H1 (cell line): Measurements from ENCODE around the gene PLCB3. TPM values are rescaled to one million over a fixed set of nuclear protein-coding genes. Genes with fewer than 3 reads are reported as not detected.

ENCODE experiments used
- CTCF ChIA-PET: fragments of 300-600 bp; sonication (Branson Sonifier 250); formaldehyde crosslinking; loops from one replicate; lab custom pipeline; 2021; ENCODE audit not compliant: partially characterized antibody; lab: Charles Lee
- POLR2A ChIA-PET: fragments of 300-600 bp; sonication (Branson Sonifier 250); formaldehyde crosslinking; loops from one replicate; lab custom pipeline; 2021; ENCODE audit warnings: inconsistent platforms; ENCODE audit not compliant: partially characterized antibody; lab: Charles Lee
- DNase-seq, 2 experiments: peaks; one replicate each; pipeline versions ENCODE4 v3.0.0 to v3.0.0-alpha.2; 2010 to 2022; ENCODE audit warnings: low spot score in 2 of 2, low read depth in 1 of 2, mixed read lengths in 1 of 2
- FAIRE-seq: peaks from 2 replicates; lab custom pipeline; 2011; peaks lifted over from hg19 to GRCh38; lab: Jason Lieb, UNC
- H2AFZ ChIP-seq: 2 replicates; pipeline ENCODE4 v1.8.1; 2012; ENCODE audit warnings: low read length, inconsistent platforms
- H2AK5ac ChIP-seq: 2 replicates; pipeline ENCODE4 v1.6.1; 2013; ENCODE audit warnings: low read depth, low read length
- H2BK120ac ChIP-seq: replicated peaks from 2 replicates; pipeline ENCODE3; 2013; ENCODE audit warnings: low read depth, low read length, inconsistent platforms
- H2BK12ac ChIP-seq: 2 replicates; pipeline ENCODE4 v1.6.1; 2013; ENCODE audit warnings: low read depth, low read length
- H2BK15ac ChIP-seq: 2 replicates; pipeline ENCODE4 v1.6.1; 2013; ENCODE audit warnings: low read length
- H2BK20ac ChIP-seq: 2 replicates; pipeline ENCODE4 v1.6.1; 2013; ENCODE audit warnings: low read length
- H2BK5ac ChIP-seq: 2 replicates; pipeline ENCODE4 v1.6.1; 2013; ENCODE audit warnings: low read depth, low read length
- H3K14ac ChIP-seq: 2 replicates; pipeline ENCODE4 v1.6.1; 2013; ENCODE audit warnings: inconsistent platforms; ENCODE audit not compliant: insufficient read length
- H3K18ac ChIP-seq: 2 replicates; pipeline ENCODE4 v1.6.1; 2013; ENCODE audit warnings: low read length; ENCODE audit errors: extremely low read depth
- H3K23ac ChIP-seq: 2 replicates; pipeline ENCODE4 v1.6.1; 2013; ENCODE audit warnings: inconsistent platforms; ENCODE audit not compliant: insufficient read length
- H3K23me2 ChIP-seq: 2 replicates; pipeline ENCODE4 v1.6.1; 2013; ENCODE audit warnings: low read depth, low read length
- H3K27ac ChIP-seq: 2 replicates; pipeline ENCODE4 v1.6.1; 2011; ENCODE audit warnings: low read depth, low read length, inconsistent platforms
- H3K27me3 ChIP-seq, 4 experiments: replicated peaks in 1 of 4; 1 replicate in 1 of 4; 2 replicates in 3 of 4; pipeline versions ENCODE4 v1.6.1 to v1.8.1; 2011 to 2013; ENCODE audit warnings: low read length in 3 of 4, mild to moderate bottlenecking in 3 of 4, inconsistent platforms in 2 of 4, mixed read lengths in 2 of 4, moderate library complexity in 1 of 4; ENCODE audit not compliant: control insufficient read depth in 3 of 4, insufficient read depth in 3 of 4; ENCODE audit errors: extremely low read depth in 1 of 4
- H3K36me3 ChIP-seq, 4 experiments: 2 replicates each; pipeline versions ENCODE4 v1.6.1 to v1.8.1; 2011 to 2013; ENCODE audit warnings: mild to moderate bottlenecking in 4 of 4, low read length in 3 of 4, moderate library complexity in 2 of 4, control low read depth in 1 of 4, inconsistent platforms in 1 of 4; ENCODE audit not compliant: insufficient read depth in 4 of 4, control insufficient read depth in 2 of 4
- H3K4ac ChIP-seq: replicated peaks from 2 replicates; pipeline ENCODE3; 2013; ENCODE audit warnings: low read length, low read depth, mixed read lengths, inconsistent platforms; ENCODE audit not compliant: insufficient read length
- H3K4me1 ChIP-seq, 4 experiments: replicated peaks in 1 of 4; 1 replicate in 1 of 4; 2 replicates in 3 of 4; pipeline versions ENCODE4 v1.6.1 to v1.8.1; 2011 to 2013; ENCODE audit warnings: low read length in 3 of 4, inconsistent platforms in 2 of 4, mixed read lengths in 1 of 4; ENCODE audit not compliant: insufficient read depth in 4 of 4, control insufficient read depth in 3 of 4
- H3K4me2 ChIP-seq, 2 experiments: 2 replicates each; pipeline versions ENCODE4 v1.6.1 to v1.8.1; 2011 to 2013; ENCODE audit warnings: low read depth in 2 of 2, low read length in 2 of 2, control low read depth in 1 of 2, inconsistent platforms in 1 of 2, mild to moderate bottlenecking in 1 of 2; ENCODE audit not compliant: insufficient read depth in 1 of 2
- H3K4me3 ChIP-seq, 4 experiments: fragments of 200-600, 300-600 bp in 1 of 4; sonication (generic), shearing (Covaris generic), sonication (Bioruptor Twin) in 1 of 4; 2 replicates each; pipeline versions ENCODE4 v1.5.1 to v1.8.1; 2011 to 2016; ENCODE audit warnings: low read length in 4 of 4, low read depth in 3 of 4, control low read depth in 2 of 4, inconsistent platforms in 2 of 4, mild to moderate bottlenecking in 2 of 4, mixed read lengths in 1 of 4, moderate library complexity in 1 of 4; ENCODE audit not compliant: insufficient read depth in 2 of 4; ENCODE audit errors: extremely low read depth in 1 of 4
- H3K56ac ChIP-seq: replicated peaks from 2 replicates; pipeline ENCODE3; 2013; ENCODE audit warnings: low read depth, mild to moderate bottlenecking, mixed read lengths, low read length, inconsistent platforms; ENCODE audit not compliant: insufficient read length
- H3K79me1 ChIP-seq: 2 replicates; pipeline ENCODE4 v1.6.1; 2013; ENCODE audit warnings: low read depth, low read length, control low read depth
- H3K79me2 ChIP-seq, 2 experiments: 2 replicates each; pipeline versions ENCODE4 v1.6.1 to v1.8.1; 2012 to 2013; ENCODE audit warnings: low read length in 2 of 2, mild to moderate bottlenecking in 2 of 2, inconsistent platforms in 1 of 2; ENCODE audit not compliant: insufficient read depth in 2 of 2, control insufficient read depth in 1 of 2
- H3K9ac ChIP-seq, 4 experiments: replicated peaks in 1 of 4; 1 replicate in 1 of 4; 2 replicates in 3 of 4; pipeline versions ENCODE4 v1.6.1 to v1.8.1; 2011 to 2013; ENCODE audit warnings: low read depth in 3 of 4, low read length in 3 of 4, control low read depth in 2 of 4, mild to moderate bottlenecking in 2 of 4, moderate library complexity in 2 of 4, inconsistent platforms in 1 of 4; ENCODE audit errors: extremely low read depth in 1 of 4
- H3K9me3 ChIP-seq, 2 experiments: 2 replicates each; pipeline versions ENCODE4 v1.6.1 to v1.8.1; 2012 to 2013; ENCODE audit warnings: mild to moderate bottlenecking in 2 of 2, moderate library complexity in 2 of 2, control low read depth in 1 of 2, inconsistent platforms in 1 of 2, low read depth in 1 of 2, low read length in 1 of 2, mixed read lengths in 1 of 2; ENCODE audit not compliant: insufficient read depth in 2 of 2
- H4K20me1 ChIP-seq, 2 experiments: replicated peaks in 1 of 2; 2 replicates each; pipeline versions ENCODE3 to v1.8.1; 2011 to 2013; ENCODE audit warnings: inconsistent platforms in 2 of 2, low read length in 2 of 2, mild to moderate bottlenecking in 1 of 2; ENCODE audit not compliant: insufficient read depth in 2 of 2, control insufficient read depth in 1 of 2
- H4K5ac ChIP-seq: 2 replicates; pipeline ENCODE4 v1.6.1; 2013; ENCODE audit warnings: low read length, low read depth, mixed read lengths, inconsistent platforms; ENCODE audit not compliant: insufficient read length
- H4K8ac ChIP-seq: 2 replicates; pipeline ENCODE4 v1.8.0; 2013; ENCODE audit warnings: mild to moderate bottlenecking, moderate library complexity, low read length, inconsistent platforms; ENCODE audit not compliant: insufficient read depth; ENCODE audit errors: extremely low read depth
- H4K91ac ChIP-seq: replicated peaks from 2 replicates; pipeline ENCODE3; 2013; ENCODE audit warnings: low read length, mixed read lengths, inconsistent platforms; ENCODE audit not compliant: insufficient read length
- CEBPB ChIP-seq: IDR thresholded peaks from 2 replicates; pipeline ENCODE4 v1.6.1; 2012; ENCODE audit warnings: low read depth, low read length
- CHD1 ChIP-seq: IDR thresholded peaks from 2 replicates; pipeline ENCODE4 v1.6.1; 2012; ENCODE audit warnings: low read depth, low read length, improper control_type of control experiment
- CREB1 ChIP-seq: IDR thresholded peaks from 2 replicates; pipeline ENCODE4 v1.6.1; 2012; ENCODE audit warnings: inconsistent platforms
- GTF2F1 ChIP-seq: IDR thresholded peaks from 2 replicates; pipeline ENCODE4 v1.6.1; 2012; ENCODE audit warnings: low read depth, low read length, improper control_type of control experiment, borderline replicate concordance
- RBBP5 ChIP-seq: IDR thresholded peaks from 2 replicates; pipeline ENCODE4 v1.7.1; 2012; ENCODE audit warnings: low read depth, mild to moderate bottlenecking, inconsistent platforms, low read length, moderate library complexity, borderline replicate concordance
- SIN3A ChIP-seq, 2 experiments: IDR thresholded peaks in 1 of 2; conservative IDR thresholded peaks in 1 of 2; 2 replicates each; pipeline ENCODE4 v1.6.1; 2011 to 2012; ENCODE audit warnings: low read length in 2 of 2, improper control_type of control experiment in 1 of 2, low read depth in 1 of 2, mild to moderate bottlenecking in 1 of 2
- SP1 ChIP-seq: IDR thresholded peaks from 2 replicates; pipeline ENCODE4 v1.6.1; 2011; ENCODE audit warnings: low read depth, low read length
- TEAD4 ChIP-seq: IDR thresholded peaks from 2 replicates; pipeline ENCODE4 v1.6.1; 2012; ENCODE audit warnings: low read depth, low read length, inconsistent platforms, mixed read lengths
- WGBS, 2 experiments: shearing (Covaris generic) in 1 of 2; methylation state at CpG; one replicate each; pipeline versions ENCODE4 v1.1.6 to v1.1.7; 2013 to 2015; ENCODE audit warnings: low lambda C conversion rate in 2 of 2, mixed read lengths in 2 of 2, inconsistent platforms in 1 of 2, low coverage in 1 of 2, missing lambda C conversion rate in 1 of 2; ENCODE audit not compliant: insufficient replicate concordance in 2 of 2, insufficient coverage in 1 of 2, insufficient read length in 1 of 2; ENCODE audit errors: extremely low coverage in 1 of 2, missing lambda C conversion rate in 1 of 2; 5-methylcytosine and 5-hydroxymethylcytosine counted together
- polyA plus RNA-seq, 7 experiments: library from polyadenylated mRNA; depleted of rRNA in 3 of 7; stranded (reverse) in 5 of 7; unstranded in 2 of 7; fragments of >200 nt in 5 of 7; fragments of 200-250 nt in 2 of 7; gene quantifications; 1 replicate in 5 of 7; 2 replicates in 1 of 7; 4 replicates in 1 of 7; pipeline versions ENCODE4 v1.2.1 to v1.2.3, GENCODE V29; 2011 to 2013; ENCODE audit warnings: missing spikeins in 2 of 7, mixed read lengths in 2 of 7
- total RNA-seq: library from RNA; stranded (reverse); fragmentation: NEBNext Ultra II Directional; extraction: Animal tissue kit (Norgen Biotek cat#: 25700); gene quantifications from 2 replicates; pipeline ENCODE4 v1.2.1, GENCODE V29; 2021
- TF ChIP-seq, protein P1 (sequence below): IDR thresholded peaks from 2 replicates; pipeline ENCODE4 v1.6.1; 2011; ENCODE audit warnings: low read length, improper control_type of control experiment

PLCB3 gene
- total and polyA plus RNA-seq, 2 of the 8 experiments (the other 6 are each of a cell fraction or from before 2014, with no cell fraction given): 47.2 to 104 TPM

DNA sequence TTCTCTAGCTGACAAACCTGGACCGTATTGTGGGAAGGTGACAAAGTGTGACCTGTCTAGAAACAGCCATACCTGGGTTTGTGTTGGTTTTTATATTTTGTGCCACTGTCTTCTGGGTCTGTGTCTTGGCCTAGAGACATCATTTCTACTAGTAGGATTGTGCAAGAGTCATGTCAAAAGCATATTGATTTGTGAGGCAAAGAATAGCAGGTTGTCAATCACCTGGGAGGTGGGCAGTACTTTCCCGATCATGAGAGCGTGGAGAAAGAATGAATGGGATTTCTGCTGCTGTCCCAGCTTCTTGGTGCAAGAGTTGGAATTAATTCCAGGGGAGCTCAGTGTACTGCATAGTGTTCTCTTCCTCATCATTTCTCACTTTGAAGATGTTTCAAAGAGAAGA is 49.8 kb upstream of the PLCB3 start:
- no peak overlapping the region for H3K9ac ChIP-seq
- CTCF ChIA-PET: interaction anchor here (0.9 to 1.3 kb wide), 2 partner anchors 11 to 103 kb away, joined by 3 read pairs; no protein-coding TSS in a partner anchor
- no peak overlapping the region for H2BK12ac ChIP-seq
- no peak for FAIRE-seq
- POLR2A ChIA-PET: interaction anchor here (1.0 to 18.4 kb wide), 5 partner anchors 9 to 68 kb away, joined by 3 to 253 read pairs (median 11); partner anchors contain the start of genes NUDT22, STIP1 and TRPT1
- H3K4me2 ChIP-seq: no peak overlapping the region
- H4K5ac ChIP-seq: no peak overlapping the region
- H3K14ac ChIP-seq: no peak overlapping the region
- WGBS, 2 experiments: 90% methylated on average over 3 of the region's 3 CpGs; no CpG with 5 or more reads in 1 of the 2 experiments
- H2BK15ac ChIP-seq: no peak overlapping the region
- H3K36me3 ChIP-seq: peaks cover 50 to 85% (median 71%) of the 10 kb centered on the region in 4 experiments
- TF ChIP-seq SP1: no peak
- TF ChIP-seq, protein P1, sequence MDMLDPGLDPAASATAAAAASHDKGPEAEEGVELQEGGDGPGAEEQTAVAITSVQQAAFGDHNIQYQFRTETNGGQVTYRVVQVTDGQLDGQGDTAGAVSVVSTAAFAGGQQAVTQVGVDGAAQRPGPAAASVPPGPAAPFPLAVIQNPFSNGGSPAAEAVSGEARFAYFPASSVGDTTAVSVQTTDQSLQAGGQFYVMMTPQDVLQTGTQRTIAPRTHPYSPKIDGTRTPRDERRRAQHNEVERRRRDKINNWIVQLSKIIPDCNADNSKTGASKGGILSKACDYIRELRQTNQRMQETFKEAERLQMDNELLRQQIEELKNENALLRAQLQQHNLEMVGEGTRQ: no peak
- no peak for TF ChIP-seq CHD1
- TF ChIP-seq CREB1: no peak
- TF ChIP-seq GTF2F1: no peak
- no peak for TF ChIP-seq TEAD4
- no peak for TF ChIP-seq SIN3A (conservative IDR thresholded peaks at IDR 0.05 in 1 of 2, IDR thresholded peaks at IDR 0.05 in 1 of 2; ENCODE audit: low read depth in 1 of 2, low read length in 2 of 2)
- no peak for TF ChIP-seq RBBP5
- TF ChIP-seq CEBPB: no peak
- no peak overlapping the region for H3K56ac ChIP-seq
- H3K23ac ChIP-seq: no peak overlapping the region
- no peaks in the 10 kb centered on the region; a peak in 1 of 7 replicates for H3K27me3 ChIP-seq
- no peaks in the 10 kb centered on the region for H3K4me1 ChIP-seq
- H3K23me2 ChIP-seq: no peaks in the 10 kb centered on the region; the same call in 1 of the 2 replicates
- H3K4ac ChIP-seq: no peak overlapping the region
- H3K79me2 ChIP-seq: no peaks in the 10 kb centered on the region; a peak in 1 of 4 replicates
- no peaks in the 10 kb centered on the region for H3K9me3 ChIP-seq
- H4K20me1 ChIP-seq: peaks cover 5 to 19% of the 10 kb centered on the region in 2 experiments
- H3K79me1 ChIP-seq: no peaks in the 10 kb centered on the region
- no peak overlapping the region for H2BK20ac ChIP-seq
- H3K4me3 ChIP-seq: no peak overlapping the region
- no peak overlapping the region for H4K8ac ChIP-seq
- no peak for DNase-seq
- H3K27ac ChIP-seq: no peak overlapping the region
- no peak overlapping the region for H4K91ac ChIP-seq
- no peak overlapping the region for H2BK120ac ChIP-seq
- no peak overlapping the region for H3K18ac ChIP-seq
- no peak overlapping the region for H2AFZ ChIP-seq
- no peak overlapping the region for H2AK5ac ChIP-seq
- H2BK5ac ChIP-seq: no peak overlapping the region
